Esophagus squamous epithelium (tissue), 4 donors: Measurements from ENCODE around the gene CRX.

Experiments
- CTCF ChIP-seq, 6 experiments: fragments of 450-650 bp in 4 of 6; fragments of 200-600 bp in 2 of 6; sonication (generic) in 2 of 6; IDR thresholded peaks; one replicate each; pipeline ENCODE4 v1.5.1; 2016 to 2019; ENCODE audit warnings: antibody characterized with exemption in 6 of 6, mild to moderate bottlenecking in 4 of 6, moderate library complexity in 4 of 6
- POLR2A ChIP-seq, 4 donors: fragments of 450-650 bp; IDR thresholded peaks; one replicate each; pipeline ENCODE4 v1.6.1; 2017; ENCODE audit warnings: antibody characterized with exemption in 4 of 4, mild to moderate bottlenecking in 4 of 4, moderate library complexity in 3 of 4

GRCh38 chr19:47824396-47824795, 2.7 kb downstream of the CRX start:
- no peak for TF ChIP-seq CTCF (IDR thresholded peaks at IDR 0.05)
- no peak for TF ChIP-seq POLR2A (IDR thresholded peaks at IDR 0.05)
